HL-60 (cell line): ENCODE measurements around the gene MRPL9.
"Not testable (repeated sequence)": the region's sequence is repeated elsewhere in the genome, so short reads cannot be mapped to it uniquely, and the experiment has no call there.

ENCODE experiments used
- DNase-seq, 2 experiments: peaks; one replicate each; pipeline ENCODE4 v3.0.0-alpha.2; 2010 to 2020; ENCODE audit warnings: low read depth in 1 of 2, low spot score in 1 of 2
- H3K27ac ChIP-seq: fragments of 250-450 bp; sonication (Bioruptor Pico); replicated peaks from 2 replicates; pipeline ENCODE4 v1.5.1; 2020; ENCODE audit warnings: mild to moderate bottlenecking, moderate library complexity
- H3K27me3 ChIP-seq: fragments of 250-450 bp; sonication (Bioruptor Pico); 2 replicates; pipeline ENCODE4 v1.5.1; 2021; ENCODE audit warnings: mild to moderate bottlenecking, moderate library complexity; ENCODE audit not compliant: insufficient read depth, poor library complexity, severe bottlenecking
- H3K4me3 ChIP-seq: replicated peaks from 2 replicates; pipeline ENCODE4 v1.5.1; 2011; ENCODE audit warnings: mild to moderate bottlenecking, control low read depth, low read length; ENCODE audit not compliant: insufficient read depth
- CTCF ChIP-seq: IDR thresholded peaks from one replicate; pipeline ENCODE4 v1.5.1; 2011; ENCODE audit warnings: low read length, control low read depth, inconsistent platforms; ENCODE audit not compliant: insufficient read depth
- GABPA ChIP-seq: IDR thresholded peaks from 2 replicates; pipeline ENCODE4 v1.6.1; 2012; ENCODE audit warnings: low read depth
- POLR2AphosphoS5 ChIP-seq: IDR thresholded peaks from 2 replicates; pipeline ENCODE4 v1.6.1; 2012; ENCODE audit warnings: low read depth
- REST ChIP-seq: IDR thresholded peaks from 2 replicates; pipeline ENCODE4 v1.6.1; 2012; ENCODE audit warnings: low read depth; ENCODE audit not compliant: insufficient replicate concordance
- SPI1 ChIP-seq: IDR thresholded peaks from 2 replicates; pipeline ENCODE4 v1.6.1; 2012; ENCODE audit warnings: low read depth, mild to moderate bottlenecking, borderline replicate concordance

Gene MRPL9

GRCh38 chr1:151782741-151783140 is 19.4 kb upstream of the MRPL9 start:
- DNase-seq, result no peak
- no peak overlapping the region for H3K27ac ChIP-seq
- TF ChIP-seq REST, result no peak
- no peak for TF ChIP-seq CTCF
- no peak for TF ChIP-seq POLR2AphosphoS5
- TF ChIP-seq SPI1, result no peak
- no peak for TF ChIP-seq GABPA

GRCh38 chr1:151782026-151782425 is 18.7 kb upstream of the MRPL9 start:
- not testable (repeated sequence) for H3K4me3 ChIP-seq, H3K27ac ChIP-seq, H3K27me3 ChIP-seq, DNase-seq

More at GRCh38 chr1:151782741-151783140, 19.4 kb upstream of the MRPL9 start:
- H3K4me3 ChIP-seq, result no peak overlapping the region
- no peaks in the 10 kb centered on the region for H3K27me3 ChIP-seq

- H3K27me3 ChIP-seq, DNase-seq, H3K27ac ChIP-seq, H3K4me3 ChIP-seq: not testable (repeated sequence)
Observed at GRCh38 chr1:151780736-151781135, 17.4 kb upstream of the MRPL9 start.

GRCh38 chr1:151779852-151780251 is 16.6 kb upstream of the MRPL9 start:
- Histone ChIP-seq H3K27ac (no peak overlapping the region), H3K4me3 (no peak overlapping the region), H3K27me3 (no peaks in the 10 kb centered on the region)
- TF ChIP-seq POLR2AphosphoS5 (no peak), SPI1 (no peak), GABPA (no peak), REST (no peak)
- DNase-seq, result no peak

- TF ChIP-seq REST, result no peak
- Histone ChIP-seq H3K27me3 (no peaks in the 10 kb centered on the region), H3K4me3 (no peak overlapping the region), H3K27ac (no peak overlapping the region)
- DNase-seq, result no peak
Observed at GRCh38 chr1:151777317-151777716, 14.0 kb upstream of the MRPL9 start.
